ENCODE measurements around the gene ENDOU.

The ENDOU gene

DNA sequence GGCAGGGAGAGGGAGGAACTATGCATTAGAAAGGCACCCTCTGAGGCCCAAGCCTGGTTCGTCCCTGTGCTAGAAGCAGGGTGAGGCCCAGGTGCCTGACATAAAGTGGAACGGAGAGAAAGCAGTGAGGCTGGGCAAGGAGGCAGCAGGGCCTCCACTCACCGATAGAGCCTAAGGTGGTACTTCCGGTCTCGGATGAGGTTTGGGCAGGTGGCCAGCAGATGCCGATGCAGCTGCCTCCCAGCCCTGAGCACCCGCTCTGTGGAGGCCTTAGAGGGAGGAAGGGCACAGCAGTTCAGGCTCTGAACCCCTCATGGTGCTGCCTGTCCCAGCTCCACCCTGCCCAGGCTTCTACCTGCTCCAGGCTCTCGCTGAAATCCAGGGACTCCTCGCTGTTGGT, 26.3 kb upstream of the ENDOU start:
- Histone ChIP-seq H3K4me1 (peaks cover 51% of the 10 kb centered on the region), H3K27ac (no peak overlapping the region), H3K9ac (no peak overlapping the region), H3K4me3 (ENCODE audit: low read depth, low read length) (no peak overlapping the region), H3K36me3 (ENCODE audit: control insufficient read depth, insufficient read depth, low read length) (no peaks in the 10 kb centered on the region), H3K27me3 (ENCODE audit: control insufficient read depth, insufficient read depth, low read length) (no peaks in the 10 kb centered on the region), H2AFZ (no peak overlapping the region), H3K9me3 (ENCODE audit: control insufficient read depth, low read length) (no peaks in the 10 kb centered on the region), H3K79me2 (peaks cover 29% of the 10 kb centered on the region), H3K4me2 (ENCODE audit: low read length) (no peak overlapping the region)
- TF ChIP-seq, protein P1, sequence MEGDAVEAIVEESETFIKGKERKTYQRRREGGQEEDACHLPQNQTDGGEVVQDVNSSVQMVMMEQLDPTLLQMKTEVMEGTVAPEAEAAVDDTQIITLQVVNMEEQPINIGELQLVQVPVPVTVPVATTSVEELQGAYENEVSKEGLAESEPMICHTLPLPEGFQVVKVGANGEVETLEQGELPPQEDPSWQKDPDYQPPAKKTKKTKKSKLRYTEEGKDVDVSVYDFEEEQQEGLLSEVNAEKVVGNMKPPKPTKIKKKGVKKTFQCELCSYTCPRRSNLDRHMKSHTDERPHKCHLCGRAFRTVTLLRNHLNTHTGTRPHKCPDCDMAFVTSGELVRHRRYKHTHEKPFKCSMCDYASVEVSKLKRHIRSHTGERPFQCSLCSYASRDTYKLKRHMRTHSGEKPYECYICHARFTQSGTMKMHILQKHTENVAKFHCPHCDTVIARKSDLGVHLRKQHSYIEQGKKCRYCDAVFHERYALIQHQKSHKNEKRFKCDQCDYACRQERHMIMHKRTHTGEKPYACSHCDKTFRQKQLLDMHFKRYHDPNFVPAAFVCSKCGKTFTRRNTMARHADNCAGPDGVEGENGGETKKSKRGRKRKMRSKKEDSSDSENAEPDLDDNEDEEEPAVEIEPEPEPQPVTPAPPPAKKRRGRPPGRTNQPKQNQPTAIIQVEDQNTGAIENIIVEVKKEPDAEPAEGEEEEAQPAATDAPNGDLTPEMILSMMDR (IDR thresholded peaks at IDR 0.05), result no peak

- no peak overlapping the region for H2AFZ ChIP-seq
- peaks cover 24% of the 10 kb centered on the region for H3K79me2 ChIP-seq
- H3K4me3 ChIP-seq (ENCODE audit: low read depth, low read length), result no peak overlapping the region
- H3K4me1 ChIP-seq, result peaks cover 51% of the 10 kb centered on the region
- no peaks in the 10 kb centered on the region for H3K9me3 ChIP-seq (ENCODE audit: control insufficient read depth, low read length)
- no peaks in the 10 kb centered on the region for H3K27me3 ChIP-seq (ENCODE audit: control insufficient read depth, insufficient read depth, low read length)
- H3K27ac ChIP-seq, result no peak overlapping the region
- TF ChIP-seq, protein P1 (IDR thresholded peaks at IDR 0.05), result no peak
- no peak overlapping the region for H3K4me2 ChIP-seq (ENCODE audit: low read length)
- H3K9ac ChIP-seq, result no peak overlapping the region
- no peaks in the 10 kb centered on the region for H3K36me3 ChIP-seq (ENCODE audit: control insufficient read depth, insufficient read depth, low read length)
Observed at GRCh38 chr12:47750916-47751470, 25.7 kb upstream of the ENDOU start.

- H3K79me2 ChIP-seq, result peaks cover 17% of the 10 kb centered on the region
- H3K27ac ChIP-seq, result no peak overlapping the region
- no peaks in the 10 kb centered on the region for H3K9me3 ChIP-seq (ENCODE audit: control insufficient read depth, low read length)
- H3K36me3 ChIP-seq (ENCODE audit: control insufficient read depth, insufficient read depth, low read length), result no peaks in the 10 kb centered on the region
- peaks cover 51% of the 10 kb centered on the region for H3K4me1 ChIP-seq
- no peak overlapping the region for H2AFZ ChIP-seq
- TF ChIP-seq, protein P1 (IDR thresholded peaks at IDR 0.05), result no peak
- no peaks in the 10 kb centered on the region for H3K27me3 ChIP-seq (ENCODE audit: control insufficient read depth, insufficient read depth, low read length)
- no peak overlapping the region for H3K4me3 ChIP-seq (ENCODE audit: low read depth, low read length)
- no peak overlapping the region for H3K9ac ChIP-seq
- no peak overlapping the region for H3K4me2 ChIP-seq (ENCODE audit: low read length)
Observed at GRCh38 chr12:47750229-47750798, 25.0 kb upstream of the ENDOU start.

- Histone ChIP-seq H3K27ac (no peak overlapping the region), H3K4me2 (ENCODE audit: low read length) (no peak overlapping the region), H3K27me3 (ENCODE audit: control insufficient read depth, insufficient read depth, low read length) (no peaks in the 10 kb centered on the region), H2AFZ (no peak overlapping the region), H3K4me1 (peaks cover 51% of the 10 kb centered on the region), H3K36me3 (ENCODE audit: control insufficient read depth, insufficient read depth, low read length) (no peaks in the 10 kb centered on the region), H3K4me3 (ENCODE audit: low read depth, low read length) (no peak overlapping the region), H3K9me3 (ENCODE audit: control insufficient read depth, low read length) (no peaks in the 10 kb centered on the region), H3K79me2 (peaks cover 7% of the 10 kb centered on the region), H3K9ac (no peak overlapping the region)
- TF ChIP-seq, protein P1 (IDR thresholded peaks at IDR 0.05), result no peak
Observed at GRCh38 chr12:47748899-47749298, 23.6 kb upstream of the ENDOU start.

GRCh38 chr12:47748507-47748828, 23.2 kb upstream of the ENDOU start:
- TF ChIP-seq, protein P1 (IDR thresholded peaks at IDR 0.05), result no peak
- Histone ChIP-seq H3K27ac (no peak overlapping the region), H3K4me1 (peaks cover 50% of the 10 kb centered on the region), H3K4me3 (ENCODE audit: low read depth, low read length) (no peak overlapping the region), H3K9me3 (ENCODE audit: control insufficient read depth, low read length) (no peaks in the 10 kb centered on the region), H3K79me2 (peaks cover 4% of the 10 kb centered on the region), H3K9ac (no peak overlapping the region), H3K36me3 (ENCODE audit: control insufficient read depth, insufficient read depth, low read length) (no peaks in the 10 kb centered on the region), H2AFZ (no peak overlapping the region), H3K4me2 (ENCODE audit: low read length) (no peak overlapping the region), H3K27me3 (ENCODE audit: control insufficient read depth, insufficient read depth, low read length) (no peaks in the 10 kb centered on the region)
